SHP77 (cell line): ENCODE data around the gene PTOV1.
A peak's percentile ranks its signal among the peaks of the same experiment; 100 is the strongest.

ENCODE experiments used
- DNase-seq, 2 experiments: peaks; one replicate each; lab custom pipeline; 2025; lab: John Stamatoyannopoulos, UW

The PTOV1 gene

DNA sequence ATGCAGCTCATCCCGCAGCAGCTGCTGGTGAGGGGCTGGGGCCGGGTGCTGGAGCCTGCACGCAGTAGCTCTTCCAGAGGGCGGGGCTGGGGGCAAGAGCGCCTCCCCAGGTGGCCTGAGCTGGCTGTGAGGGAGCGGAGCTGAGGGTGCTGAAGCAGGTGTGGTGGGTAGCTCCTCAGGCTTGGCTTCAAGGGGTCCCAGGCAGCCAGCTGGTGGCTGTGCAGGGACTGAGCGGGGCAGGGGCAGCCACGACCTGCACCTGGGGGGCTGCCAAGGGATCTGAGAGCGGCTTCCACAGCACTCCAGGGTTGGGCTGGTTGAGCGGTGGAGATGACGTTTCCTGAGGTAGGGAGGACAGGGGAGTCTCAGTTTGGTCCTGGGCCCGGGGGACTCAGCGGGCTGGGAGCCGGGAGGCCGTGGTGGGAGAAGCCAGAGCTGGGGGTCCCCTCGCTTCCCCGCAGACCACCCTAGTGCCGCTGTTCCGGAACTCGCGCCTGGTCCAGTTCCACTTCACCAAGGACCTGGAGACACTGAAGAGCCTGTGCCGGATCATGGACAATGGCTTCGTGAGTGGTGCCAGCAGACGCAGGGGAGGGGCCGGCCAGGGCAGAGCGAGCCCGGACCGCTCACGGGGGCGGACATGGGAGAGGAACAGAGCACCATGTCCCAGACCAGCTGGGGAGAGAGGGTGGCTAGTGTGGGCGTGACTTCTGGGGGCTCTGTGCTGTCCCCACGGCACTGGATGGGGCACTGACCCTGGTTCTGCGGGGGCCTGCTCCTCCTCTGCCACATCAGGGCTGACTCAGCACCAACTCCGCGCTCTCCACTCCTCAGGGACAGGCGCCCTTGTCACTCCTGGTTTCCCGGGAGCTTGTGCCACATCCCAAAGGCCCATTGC, 7.4 kb downstream of the PTOV1 start:
- no peak for DNase-seq

DNA sequence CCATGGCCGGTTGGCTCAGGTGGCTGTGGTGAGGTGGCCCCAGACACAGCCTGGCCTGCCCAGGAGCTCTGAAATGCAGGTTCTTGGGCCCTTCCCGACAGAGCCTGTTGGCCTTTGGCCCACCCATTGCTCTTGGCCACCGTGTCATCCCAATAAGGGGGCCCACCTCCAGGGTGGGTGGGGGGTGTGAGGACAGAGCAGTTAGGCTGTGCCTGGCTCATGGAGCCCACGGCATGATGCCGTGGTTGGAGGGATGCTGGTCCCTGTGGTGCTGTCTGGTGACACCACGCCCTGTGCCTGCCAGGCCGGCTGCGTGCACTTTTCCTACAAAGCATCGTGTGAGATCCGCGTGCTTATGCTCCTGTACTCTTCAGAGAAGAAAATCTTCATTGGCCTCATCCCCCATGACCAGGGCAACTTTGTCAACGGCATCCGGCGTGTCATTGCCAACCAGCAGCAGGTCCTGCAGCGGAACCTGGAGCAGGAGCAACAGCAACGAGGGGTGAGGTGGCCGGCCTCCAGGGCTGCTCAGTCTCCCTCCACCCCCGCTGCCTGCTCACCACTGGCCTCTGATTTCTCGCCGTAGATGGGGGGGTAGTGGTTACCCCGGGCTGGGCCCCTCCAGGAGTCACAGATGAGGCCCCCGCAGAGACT, 8.8 kb downstream of the PTOV1 start:
- no peak for DNase-seq

DNA sequence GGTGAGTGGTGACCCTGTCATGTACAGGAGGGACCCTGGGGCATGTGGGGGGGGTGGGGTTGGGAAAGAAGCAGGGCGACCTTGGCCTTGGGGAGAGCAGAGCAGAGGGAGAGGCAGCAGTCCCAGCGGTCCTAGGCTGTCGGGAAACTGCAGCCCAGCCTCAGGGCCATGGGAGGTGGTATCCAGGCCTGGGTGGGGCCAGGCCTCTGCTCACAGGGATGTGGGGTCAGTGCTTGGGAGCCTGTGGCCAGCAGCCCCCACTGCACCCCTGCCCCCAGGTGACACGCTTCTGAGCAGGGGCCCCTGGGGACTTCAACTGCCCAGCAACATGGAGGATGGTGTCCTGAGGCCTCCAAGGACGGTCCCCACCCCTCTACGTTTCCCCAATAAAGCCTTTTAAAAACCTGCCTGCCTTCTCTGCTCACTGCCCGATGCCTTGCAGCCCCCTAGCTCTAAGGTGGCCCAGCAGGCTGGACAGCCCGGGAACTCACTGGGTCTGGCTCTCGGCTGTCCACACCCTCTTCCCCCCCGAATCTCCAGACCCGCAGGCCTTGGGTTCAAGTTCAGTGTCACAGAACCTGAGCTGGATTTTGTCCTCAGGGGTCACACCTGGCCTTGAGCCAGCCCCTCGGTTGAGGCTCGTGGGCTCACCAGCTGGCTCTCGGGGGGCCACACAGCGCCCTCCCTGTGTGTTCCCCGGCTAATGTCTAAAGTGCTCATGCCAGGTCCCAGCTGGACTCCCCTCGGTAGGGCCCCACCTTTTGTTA, 9.6 kb downstream of the PTOV1 start:
- no peak for DNase-seq

- no peak for DNase-seq
Measured at GRCh38 chr19:49861107-49861506, 10.1 kb downstream of the PTOV1 start.

GRCh38 chr19:49861541-49862378, 10.8 kb downstream of the PTOV1 start:
- DNase-seq = no peak

- no peak for DNase-seq
Measured at GRCh38 chr19:49862391-49863253, 11.7 kb downstream of the PTOV1 start.

DNA sequence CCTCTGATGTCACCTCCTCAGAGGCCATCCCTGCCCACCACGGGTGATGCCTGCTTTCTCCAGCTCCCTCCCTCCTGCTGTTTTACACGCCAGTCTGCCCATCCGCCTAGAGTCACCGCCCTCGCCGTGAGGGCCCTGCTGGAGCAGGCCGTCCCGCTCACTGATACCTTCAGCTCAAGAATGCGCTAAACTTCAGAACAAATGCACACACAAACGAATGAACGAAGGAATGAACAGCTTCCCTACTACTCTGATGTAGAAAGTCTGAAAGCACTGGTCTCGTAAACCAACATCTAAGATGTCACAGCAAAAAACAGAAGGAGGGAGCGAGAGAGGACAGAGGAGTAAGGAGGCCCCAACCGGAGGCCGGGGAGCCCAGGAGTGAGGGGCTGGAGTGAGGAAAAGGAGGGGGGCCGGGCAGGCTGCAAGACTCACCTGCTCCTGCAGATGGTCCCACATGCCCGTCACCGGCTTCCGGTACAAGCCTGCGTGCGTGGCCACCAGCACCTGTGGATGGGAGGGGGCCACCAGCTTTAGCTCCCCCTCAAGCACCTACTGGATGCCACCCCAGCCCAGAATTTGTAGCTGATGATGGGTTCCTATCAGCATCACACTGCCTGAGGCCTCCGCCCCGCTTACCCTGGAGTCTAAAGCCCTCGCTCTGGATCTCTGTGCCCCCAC, 12.4 kb downstream of the PTOV1 start:
- DNase-seq = no peak

GRCh38 chr19:49863935-49864320, 13.0 kb downstream of the PTOV1 start:
- DNase-seq = no peak

GRCh38 chr19:49864890-49865289, 13.9 kb downstream of the PTOV1 start:
- DNase-seq = no peak

- DNase-seq = peak; percentile 81 to 85
Measured at GRCh38 chr19:49866933-49867782, 16.2 kb downstream of the PTOV1 start, which contains the start of gene PNKP. PNKP (minus strand) TSS chr19:49867576; CDS start chr19:49867204, 372 bp downstream.

GRCh38 chr19:49869009-49869483, 18.1 kb downstream of the PTOV1 start:
- DNase-seq = peak in 1 of 2 experiments; percentile 69

DNA sequence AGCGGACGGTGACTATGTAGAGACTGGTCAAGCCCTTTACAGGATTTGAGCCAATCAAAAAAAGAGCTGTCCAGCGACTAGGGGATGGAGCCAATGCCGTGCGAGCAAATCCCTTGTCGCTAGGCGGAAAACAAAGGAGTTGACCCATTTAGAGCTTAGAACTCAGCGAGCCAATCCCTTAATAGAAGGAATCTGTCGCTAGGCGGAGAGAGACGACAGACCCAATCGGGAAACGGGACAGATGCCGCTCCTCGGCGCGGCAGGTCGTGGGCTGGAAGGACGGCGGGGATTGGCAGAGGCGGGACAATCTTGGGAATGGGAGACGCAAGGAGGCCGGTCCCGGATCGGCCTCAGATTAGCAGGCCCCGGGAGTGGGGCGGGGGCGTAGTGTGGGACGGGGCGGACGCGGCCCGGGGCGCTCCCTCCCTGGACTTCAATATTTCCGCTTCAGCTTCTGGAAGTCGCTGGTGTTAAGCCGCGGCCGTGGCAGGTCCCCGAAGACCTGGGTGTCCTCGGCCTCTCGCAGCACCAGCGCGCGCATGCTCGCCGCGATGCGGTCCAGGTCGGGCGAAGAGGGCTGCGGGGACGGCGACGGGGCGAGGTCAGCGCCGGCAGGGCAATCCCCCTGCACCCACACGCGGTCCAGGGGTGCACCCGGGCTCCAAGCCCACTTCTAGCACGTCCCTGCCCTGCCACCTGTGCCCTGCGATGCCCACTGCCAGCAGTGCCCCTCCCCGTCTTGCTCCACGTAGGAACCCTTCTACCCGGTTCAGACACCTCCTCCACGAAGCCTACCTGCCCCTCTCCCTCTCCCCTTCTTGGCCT, 18.7 kb downstream of the PTOV1 start:
- peak; percentile 99 for DNase-seq

DNA sequence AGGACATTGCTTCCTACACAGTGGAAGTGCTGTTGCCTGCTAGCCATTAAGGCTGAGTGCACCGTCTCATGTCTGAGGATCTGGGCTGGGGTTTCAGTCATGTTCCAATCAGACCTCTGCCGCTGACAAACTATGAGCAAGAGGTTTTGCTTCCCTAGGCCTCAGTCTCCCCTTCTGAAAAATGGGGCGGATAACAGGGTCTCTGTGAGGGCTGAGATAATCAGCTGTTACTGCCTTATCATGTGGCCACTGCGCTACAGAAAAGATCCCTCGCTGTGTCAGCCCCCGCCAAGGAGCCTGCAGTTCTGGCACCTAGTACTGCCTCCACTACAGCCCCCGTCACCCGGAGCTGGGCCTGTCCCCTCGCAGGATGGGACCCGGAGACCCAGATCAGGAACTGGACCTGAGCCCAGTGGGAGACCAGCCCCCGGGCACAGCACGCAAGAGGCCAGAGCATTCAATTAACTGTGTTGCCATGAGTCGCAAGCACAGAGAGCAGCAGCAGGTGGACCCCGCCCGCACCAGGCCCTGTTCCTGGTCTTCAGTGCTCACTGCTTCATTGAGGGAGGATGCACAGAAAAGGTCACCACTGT, 19.4 kb downstream of the PTOV1 start:
- no peak for DNase-seq

- DNase-seq = no peak
Measured at GRCh38 chr19:49871349-49871985, 20.5 kb downstream of the PTOV1 start.

- DNase-seq = no peak
Measured at GRCh38 chr19:49872245-49873128, 21.5 kb downstream of the PTOV1 start.

DNA sequence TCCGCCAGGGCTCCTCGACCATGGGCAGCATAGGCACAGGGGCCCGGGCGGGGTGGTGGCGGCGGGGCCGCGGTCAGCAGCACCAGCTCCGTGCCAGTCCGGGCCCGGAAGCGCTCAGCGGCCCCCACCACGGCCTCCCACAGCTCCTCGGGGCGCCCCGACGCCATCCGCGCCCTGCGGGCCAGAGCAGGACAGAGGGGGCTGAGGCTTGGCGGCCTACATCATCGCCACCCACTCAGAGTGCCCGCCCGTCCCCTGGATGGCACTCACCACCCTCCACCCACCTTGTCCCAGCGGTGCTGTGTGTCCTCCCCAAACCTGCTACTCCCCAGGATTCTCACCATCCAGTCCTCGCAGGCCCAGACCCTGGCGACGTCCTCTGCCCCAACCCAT, 22.2 kb downstream of the PTOV1 start:
- DNase-seq = no peak
